Endothelial cell of umbilical vein (primary cell): Measurements from ENCODE around the gene AKT3. TPM values are rescaled to one million over a fixed set of nuclear protein-coding genes. Genes with fewer than 3 reads are reported as not detected.
A peak's percentile ranks its signal among the peaks of the same experiment; 100 is the strongest.

Experiments used
- BruUV-seq: library from RNA; stranded (reverse); fragments of 400-500 nt; replicated peaks from 2 replicates; lab custom pipeline; 2021; lab: Mats Ljungman, UMichigan
- CTCF ChIA-PET: fragments of 300-600, 350-600 bp; sonication (Branson Sonifier 250); formaldehyde crosslinking; loops from one replicate; lab custom pipeline; 2021; ENCODE audit warnings: antibody characterized with exemption, inconsistent platforms; lab: Charles Lee
- POLR2A ChIA-PET: fragments of 300-600, 350-600 bp; sonication (Branson Sonifier 250); formaldehyde crosslinking; loops from one replicate; lab custom pipeline; 2021; ENCODE audit warnings: antibody characterized with exemption, inconsistent platforms; lab: Charles Lee
- DNase-seq: peaks from one replicate; pipeline ENCODE4 v3.0.0-alpha.2; 2011; ENCODE audit warnings: low read depth, low spot score
- FAIRE-seq: peaks from 2 replicates; lab custom pipeline; 2011; peaks lifted over from hg19 to GRCh38; lab: Jason Lieb, UNC
- H2AFZ ChIP-seq: 2 replicates; pipeline ENCODE4 v1.6.0; 2012; ENCODE audit warnings: low read depth, low read length, control low read depth, inconsistent platforms
- H3K27ac ChIP-seq: 2 replicates; pipeline ENCODE4 v1.5.1; 2011; ENCODE audit warnings: low read depth, mild to moderate bottlenecking, control low read depth, low read length, moderate library complexity; ENCODE audit not compliant: insufficient read depth
- H3K27me3 ChIP-seq, 2 experiments: 2 replicates each; pipeline versions ENCODE4 v1.6.0 to v1.6.1; 2011; ENCODE audit warnings: low read length in 2 of 2, mixed read lengths in 1 of 2; ENCODE audit not compliant: control insufficient read depth in 2 of 2, insufficient read depth in 2 of 2
- H3K36me3 ChIP-seq, 2 experiments: 2 replicates in 1 of 2; 3 replicates in 1 of 2; pipeline ENCODE4 v1.5.1; 2011; ENCODE audit warnings: low read length in 2 of 2, mild to moderate bottlenecking in 1 of 2, moderate library complexity in 1 of 2; ENCODE audit not compliant: control insufficient read depth in 2 of 2, insufficient read depth in 2 of 2; ENCODE audit errors: extremely low read depth in 1 of 2
- H3K4me1 ChIP-seq: 3 replicates; pipeline ENCODE4 v1.5.1; 2011; ENCODE audit warnings: mild to moderate bottlenecking, low read length; ENCODE audit not compliant: control insufficient read depth, insufficient read depth; ENCODE audit errors: extremely low read depth
- H3K4me2 ChIP-seq: 2 replicates; pipeline ENCODE4 v1.6.1; 2011; ENCODE audit warnings: low read length, control low read depth, mixed read lengths; ENCODE audit not compliant: insufficient read depth
- H3K4me3 ChIP-seq, 3 experiments: fragments of 200-600 bp in 1 of 3; sonication (generic), shearing (Covaris generic) in 1 of 3; replicated peaks in 1 of 3; 2 replicates each; pipeline ENCODE4 v1.5.1; 2011 to 2016; ENCODE audit warnings: control low read depth in 3 of 3, low read length in 3 of 3, mild to moderate bottlenecking in 2 of 3, inconsistent platforms in 1 of 3, low read depth in 1 of 3, moderate library complexity in 1 of 3; ENCODE audit not compliant: insufficient read depth in 1 of 3
- H3K79me2 ChIP-seq: 2 replicates; pipeline ENCODE4 v1.6.0; 2012; ENCODE audit warnings: low read length, inconsistent platforms; ENCODE audit not compliant: control insufficient read depth, insufficient read depth
- H3K9ac ChIP-seq: replicated peaks from 2 replicates; pipeline ENCODE3; 2011; ENCODE audit warnings: low read length, control low read depth; ENCODE audit not compliant: insufficient read depth; ENCODE audit errors: extremely low read depth
- H3K9me1 ChIP-seq: replicated peaks from 3 replicates; pipeline ENCODE4 v1.6.0; 2011; ENCODE audit warnings: mild to moderate bottlenecking, low read length; ENCODE audit not compliant: control insufficient read depth, insufficient read depth; ENCODE audit errors: extremely low read depth
- H3K9me3 ChIP-seq: replicated peaks from 2 replicates; pipeline ENCODE4 v1.5.1; 2012; ENCODE audit warnings: low read length, inconsistent platforms; ENCODE audit not compliant: control insufficient read depth, insufficient read depth
- H4K20me1 ChIP-seq: replicated peaks from 2 replicates; pipeline ENCODE3; 2011; ENCODE audit warnings: mild to moderate bottlenecking, low read length; ENCODE audit not compliant: control insufficient read depth, insufficient read depth; ENCODE audit errors: extremely low read depth
- CTCF ChIP-seq, 2 donors: IDR thresholded peaks; 1 replicate in 1 of 2; 2 replicates in 1 of 2; pipeline ENCODE4 v1.5.1; 2011; ENCODE audit warnings: low read length in 2 of 2, mild to moderate bottlenecking in 2 of 2, moderate library complexity in 2 of 2, control low read depth in 1 of 2, inconsistent platforms in 1 of 2, low read depth in 1 of 2; ENCODE audit not compliant: insufficient read depth in 1 of 2; ENCODE audit errors: extremely low read depth in 1 of 2
- EZH2 ChIP-seq: IDR thresholded peaks from 2 replicates; pipeline ENCODE4 v1.6.1; 2012; ENCODE audit warnings: borderline replicate concordance, low read depth, mild to moderate bottlenecking, moderate library complexity, low read length, inconsistent platforms; ENCODE audit not compliant: severe bottlenecking
- FOS ChIP-seq: IDR thresholded peaks from 2 replicates; pipeline ENCODE4 v1.6.1; 2011; ENCODE audit warnings: mild to moderate bottlenecking, low read length, moderate library complexity, borderline replicate concordance; ENCODE audit not compliant: insufficient read depth
- GATA2 ChIP-seq: IDR thresholded peaks from 2 replicates; pipeline ENCODE4 v1.7.0; 2011; ENCODE audit warnings: low read depth, mild to moderate bottlenecking, moderate library complexity, mixed read lengths, low read length; ENCODE audit not compliant: insufficient read length, insufficient read depth
- JUN ChIP-seq: IDR thresholded peaks from 2 replicates; pipeline ENCODE4 v1.6.1; 2011; ENCODE audit warnings: borderline replicate concordance, low read depth; ENCODE audit not compliant: insufficient read length, insufficient read depth
- MAX ChIP-seq: IDR thresholded peaks from 2 replicates; pipeline ENCODE4 v1.6.1; 2011; ENCODE audit not compliant: insufficient read depth, insufficient read length
- MYC ChIP-seq: IDR thresholded peaks from one replicate; pipeline ENCODE4 v1.6.1; 2011; ENCODE audit warnings: mild to moderate bottlenecking, low read depth, low read length
- POLR2A ChIP-seq: IDR thresholded peaks from 2 replicates; pipeline ENCODE4 v1.6.1; 2012; ENCODE audit warnings: low read depth, mild to moderate bottlenecking, control low read depth, low read length
- POLR2AphosphoS5 ChIP-seq: IDR thresholded peaks from 2 replicates; pipeline ENCODE4 v1.6.1; 2012; ENCODE audit warnings: low read depth, mild to moderate bottlenecking, control low read depth, low read length, moderate library complexity; ENCODE audit not compliant: insufficient read depth
- dilution Hi-C: fragments of 300-500 bp; cut with MboI; formaldehyde crosslinking; loops from one replicate; pipeline ENCODE4 v1.15.0; 2019; ENCODE audit warnings: low sequenced_read_pairs; ENCODE audit not compliant: extremely low pct_ligation_motif_present
- intact Hi-C: fragments of 100-400 bp; cut with micrococcal nuclease; formaldehyde crosslinking; loops from one replicate; pipeline ENCODE4 v1.10.0; 2022
- polyA plus RNA-seq, 4 experiments: library from polyadenylated mRNA; depleted of rRNA in 3 of 4; stranded (reverse) in 3 of 4; unstranded in 1 of 4; fragments of >200 nt; gene quantifications; 2 replicates each; pipeline versions ENCODE4 v1.2.1 to v1.2.3, GENCODE V29; 2011 to 2012; ENCODE audit warnings: missing spikeins in 1 of 4
- total RNA-seq: library from RNA; stranded (reverse); gene quantifications from 2 replicates; pipeline ENCODE4 v1.2.3, GENCODE V29; 2021

Gene AKT3
- total and polyA plus RNA-seq, 2 donors (not counting 3 experiments of a cell fraction or from before 2014, with no cell fraction given): 20.6 to 97.1 TPM

GRCh38 chr1:243487649-243488227 lies 362.3 kb downstream of the AKT3 start:
- CTCF ChIA-PET: no interaction called here
- H3K4me3 ChIP-seq: peak overlapping the region in 1 of 3 experiments; percentile 8
- H3K9ac ChIP-seq: no peak overlapping the region
- DNase-seq: no peak
- FAIRE-seq: no peak
- H3K4me2 ChIP-seq: no peak overlapping the region
- no peaks in the 10 kb centered on the region for H3K9me1 ChIP-seq
- TF ChIP-seq POLR2AphosphoS5: no peak
- no peak for TF ChIP-seq GATA2
- no peak for TF ChIP-seq EZH2
- TF ChIP-seq POLR2A: no peak
- no peak for TF ChIP-seq FOS
- no peak for TF ChIP-seq CTCF (IDR thresholded peaks at IDR 0.05; ENCODE audit: extremely low read depth in 1 of 2, insufficient read depth in 1 of 2, low read depth in 1 of 2, low read length in 2 of 2)
- no peak for TF ChIP-seq MYC
- TF ChIP-seq MAX: no peak
- no peak for TF ChIP-seq JUN
- POLR2A ChIA-PET: no interaction called here
- H3K79me2 ChIP-seq: no peaks in the 10 kb centered on the region
- H3K4me1 ChIP-seq: peaks cover 2% of the 10 kb centered on the region
- no peaks in the 10 kb centered on the region for H3K9me3 ChIP-seq
- no TSS peak for BruUV-seq
- intact Hi-C loops (no loop called here), dilution Hi-C loops (no loop called here)
- H2AFZ ChIP-seq: no peak overlapping the region
- peaks cover 2 to 3% of the 10 kb centered on the region in 2 experiments for H3K36me3 ChIP-seq
- no peaks in the 10 kb centered on the region for H4K20me1 ChIP-seq
- no peaks in the 10 kb centered on the region for H3K27me3 ChIP-seq
- H3K27ac ChIP-seq: no peak overlapping the region
